ENCODE results near the gene EPG5.
"Not testable (repeated sequence)": the region's sequence is repeated elsewhere in the genome, so short reads cannot be mapped to it uniquely, and the experiment has no call there.

EPG5 gene

DNA sequence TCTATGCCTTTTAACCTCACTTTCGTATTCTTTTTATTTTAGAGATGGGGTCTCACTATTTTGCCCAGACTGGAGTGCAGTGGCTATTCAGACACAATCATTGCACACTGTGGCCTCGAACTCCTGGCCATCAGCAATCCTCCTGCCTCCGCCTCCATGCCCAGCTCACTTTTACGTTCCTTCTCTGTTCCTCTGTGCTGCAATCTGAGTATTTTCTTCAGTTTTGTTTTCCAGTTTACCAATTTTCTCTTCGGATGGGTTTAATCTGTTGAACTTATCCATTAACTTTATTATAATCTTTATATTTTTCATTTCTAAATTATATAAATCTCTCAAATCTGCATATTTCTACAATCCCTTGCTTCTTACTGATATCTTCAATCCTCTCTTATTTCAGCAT, 103.0 kb downstream of the EPG5 start:
- no peak for DNase-seq (ENCODE audit: low read depth)

DNA sequence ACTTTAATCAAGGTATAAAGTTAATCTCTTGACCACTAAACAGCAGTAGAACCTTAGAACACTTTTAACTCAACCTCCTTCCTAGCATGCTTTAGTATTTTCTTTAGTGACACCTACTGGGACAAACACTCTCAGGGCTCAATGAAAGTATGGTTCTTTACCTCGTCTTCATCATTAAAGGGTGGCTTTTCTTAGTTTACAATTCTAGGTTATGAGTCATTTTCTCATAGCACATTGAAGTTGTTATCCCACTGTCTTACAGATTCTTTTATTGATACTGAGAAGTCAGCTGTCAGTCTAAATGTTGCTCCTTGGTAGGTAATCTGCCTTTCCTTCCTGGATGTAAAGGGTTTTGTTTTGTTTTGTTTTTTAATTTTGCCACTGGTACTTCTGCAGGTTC, 103.7 kb downstream of the EPG5 start:
- DNase-seq (ENCODE audit: low read depth), result no peak

DNA sequence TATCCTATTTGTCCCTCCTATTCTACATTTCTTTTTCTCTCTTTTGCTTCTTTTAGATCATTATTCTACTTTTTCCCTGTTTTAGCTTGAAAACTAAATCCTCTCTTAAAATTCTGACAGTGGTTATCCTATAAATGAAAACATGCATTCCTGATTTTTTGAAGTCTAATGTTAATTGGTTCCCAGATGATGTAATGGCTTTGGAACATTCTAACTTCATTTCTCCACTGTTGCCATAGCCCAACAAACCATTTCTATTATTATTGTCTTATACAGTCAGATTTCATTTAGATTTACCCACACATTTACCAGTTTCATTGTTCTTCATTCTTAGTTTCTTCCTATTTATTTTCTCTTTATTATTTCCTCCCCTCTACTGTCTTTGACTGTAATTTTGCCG, 105.2 kb downstream of the EPG5 start:
- DNase-seq (ENCODE audit: low read depth), result no peak

DNA sequence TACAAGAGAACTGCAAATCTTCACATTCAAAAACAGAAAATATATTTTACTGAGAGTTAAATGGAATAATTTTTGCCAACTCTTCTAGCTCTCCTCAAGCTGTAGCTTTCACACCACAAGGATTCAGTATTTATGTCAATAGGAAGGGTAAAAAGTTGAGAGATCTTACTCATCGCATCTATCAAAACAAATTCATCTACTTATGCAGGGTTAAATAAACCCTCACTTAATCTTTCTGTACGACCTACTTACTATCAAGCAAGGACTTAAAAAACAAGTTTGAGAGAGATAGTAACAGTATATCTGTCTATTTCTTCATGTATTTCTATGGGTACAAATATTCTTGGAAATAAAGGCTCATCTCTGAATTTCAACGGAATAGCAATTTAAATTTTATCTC, 106.2 kb downstream of the EPG5 start:
- no peak for DNase-seq (ENCODE audit: low read depth)

DNA sequence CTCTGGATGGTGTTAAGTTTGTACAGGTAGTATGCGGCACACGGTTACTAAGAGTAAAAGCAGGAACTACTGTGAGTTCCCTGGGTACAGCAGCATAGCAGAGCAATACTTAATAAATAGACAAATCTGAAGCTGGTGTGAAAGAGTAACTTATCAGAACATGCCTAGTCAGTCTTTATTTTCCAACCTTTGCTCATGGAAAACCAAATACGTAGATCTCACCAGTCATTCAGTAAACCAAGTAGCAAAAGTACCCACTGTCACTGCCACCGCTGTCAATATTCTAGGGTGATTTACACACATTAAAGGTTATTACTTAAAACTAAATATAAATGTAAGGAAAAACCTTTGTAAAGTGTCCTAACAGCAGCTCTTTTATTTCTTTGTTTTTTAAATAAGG, 106.6 kb downstream of the EPG5 start:
- no peak for DNase-seq (ENCODE audit: low read depth)

DNA sequence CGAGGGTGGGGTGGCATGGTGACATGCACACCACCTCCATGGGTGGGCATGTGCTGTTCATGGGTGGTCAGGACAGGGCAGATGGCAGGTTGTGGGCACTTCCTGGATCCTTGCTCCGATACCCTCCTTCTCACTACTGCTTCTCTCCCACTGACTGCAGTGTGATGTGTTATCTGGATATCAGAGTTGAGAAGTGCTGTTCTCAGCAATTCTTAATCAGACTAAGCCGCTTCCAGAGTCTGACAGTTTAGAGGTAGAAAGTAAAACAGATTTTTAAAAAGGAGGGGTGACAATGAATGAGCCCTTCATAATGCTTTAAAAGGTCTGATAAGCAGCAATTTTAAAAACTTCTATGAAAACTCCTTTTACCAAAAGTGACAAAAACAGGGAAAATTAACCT, 107.8 kb downstream of the EPG5 start:
- DNase-seq (ENCODE audit: low read depth), result no peak

DNA sequence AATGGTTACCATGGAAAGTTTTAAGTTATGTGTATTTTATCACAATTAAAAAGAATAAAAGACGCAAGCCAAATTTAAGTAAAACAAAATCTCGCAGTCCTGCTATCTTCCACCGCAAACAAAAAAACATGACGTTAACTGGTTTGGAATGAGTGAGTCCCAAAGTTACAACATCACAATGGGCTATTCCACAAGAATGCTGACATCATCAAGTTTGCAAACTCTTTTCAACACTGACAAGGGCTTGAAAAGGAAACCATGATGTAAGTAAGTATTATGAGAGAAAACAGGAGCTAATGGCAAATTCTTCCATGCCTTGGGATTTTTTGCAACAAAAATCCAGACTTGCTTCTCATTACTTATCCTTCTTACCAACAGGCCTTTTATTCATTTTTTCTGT, 110.6 kb downstream of the EPG5 start:
- no peak for DNase-seq (ENCODE audit: low read depth)

DNA sequence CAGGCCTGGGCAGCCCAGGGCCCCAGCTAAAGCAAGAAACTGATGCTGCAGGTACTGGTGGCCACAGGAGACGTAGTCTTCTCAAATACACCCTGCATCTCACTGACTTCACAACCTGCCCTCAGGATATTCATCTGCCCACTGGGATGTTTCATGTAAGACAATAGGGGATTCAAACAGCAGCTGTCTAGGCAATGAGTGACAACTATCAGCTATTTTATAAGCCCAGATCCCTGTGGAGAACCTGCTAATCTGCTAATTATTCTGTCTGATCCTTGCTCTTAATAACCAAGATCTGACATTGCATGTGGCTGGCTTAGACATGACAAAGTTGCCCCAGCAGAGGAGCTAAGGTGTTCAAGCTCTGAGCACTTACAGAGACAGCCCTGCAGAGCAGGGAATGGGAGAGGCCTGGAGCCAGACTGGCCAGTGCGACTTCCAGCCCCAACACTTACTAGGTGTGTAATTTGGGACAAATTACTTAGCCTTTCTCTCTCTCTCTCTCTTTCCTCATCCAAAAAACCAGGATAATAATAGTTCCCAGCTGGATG, 113.0 kb downstream of the EPG5 start:
- DNase-seq (ENCODE audit: low read depth), result no peak

DNA sequence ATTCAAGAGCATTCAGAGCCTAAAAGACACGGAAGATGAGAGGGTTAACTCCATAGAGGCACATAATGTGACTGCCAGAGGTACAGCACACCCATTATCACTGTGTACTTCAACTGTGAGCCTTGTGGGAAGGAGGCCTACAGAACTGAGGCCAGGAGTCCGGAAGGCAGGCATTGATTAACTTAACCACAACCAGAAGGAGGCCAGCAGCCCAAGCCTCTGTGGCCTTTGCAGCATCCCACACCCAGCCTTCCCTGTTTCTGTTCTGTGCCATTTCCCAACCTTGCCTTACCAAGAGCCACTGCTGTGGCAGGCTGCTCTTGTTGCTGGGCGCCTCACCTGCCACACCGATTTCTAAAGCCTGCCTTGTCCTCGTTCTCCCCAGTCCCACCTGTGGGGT, 114.5 kb downstream of the EPG5 start:
- no peak for DNase-seq (ENCODE audit: low read depth)

DNA sequence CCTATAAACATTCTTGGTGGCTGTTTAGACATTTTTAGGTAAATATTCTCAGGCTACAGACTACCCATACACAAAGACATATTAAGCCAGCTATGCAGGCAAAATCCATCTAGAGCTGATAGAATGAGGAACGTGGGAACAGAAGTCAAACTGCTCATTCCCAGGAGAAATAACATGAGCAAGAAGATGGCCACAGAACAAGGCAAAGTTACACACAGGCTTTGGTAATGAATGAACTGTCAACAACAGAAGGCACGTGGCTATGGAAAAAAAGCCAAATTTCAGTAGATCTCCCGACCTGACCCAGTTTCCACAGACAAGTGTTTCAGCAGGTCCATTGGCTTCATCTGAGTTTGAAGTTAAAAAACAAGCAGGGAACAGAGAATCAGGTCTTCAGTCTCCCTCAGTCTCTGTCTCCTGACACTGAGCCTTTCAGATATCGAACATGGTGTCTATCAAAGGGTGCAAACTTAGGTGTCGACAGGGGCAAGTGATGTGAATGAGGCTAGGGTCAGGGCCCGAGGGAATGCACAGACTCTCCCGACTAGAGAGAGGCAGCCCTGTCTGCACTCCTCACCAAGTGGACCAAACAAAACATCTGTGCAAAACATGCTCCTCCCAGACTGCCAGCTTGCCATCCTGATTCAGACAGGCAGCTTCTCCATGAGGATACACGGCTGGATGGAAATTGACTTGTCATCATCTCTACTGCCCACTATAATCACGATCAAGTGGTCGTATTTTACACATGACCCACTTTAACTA, 115.8 kb downstream of the EPG5 start:
- no peak for DNase-seq (ENCODE audit: low read depth)

DNA sequence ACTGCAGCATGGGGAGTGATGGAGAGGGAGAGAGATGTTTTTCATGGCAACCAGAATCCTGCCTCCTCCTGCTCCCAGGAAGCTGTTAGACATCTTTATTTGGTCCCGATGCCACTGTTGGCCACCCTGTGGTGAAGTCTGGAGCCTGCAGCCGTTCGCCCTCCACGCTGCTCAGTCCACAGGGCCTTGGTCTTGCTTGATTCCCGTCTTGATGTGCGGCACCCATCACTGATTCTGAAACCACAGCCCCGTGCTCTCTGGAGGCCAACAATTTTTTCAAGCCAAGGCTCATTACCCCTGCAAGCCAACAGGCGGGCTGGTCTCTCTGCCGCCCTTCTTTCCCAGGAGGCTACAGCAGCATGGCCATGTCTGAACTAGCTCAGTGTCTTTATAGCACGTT, 117.1 kb downstream of the EPG5 start:
- no peak for DNase-seq (ENCODE audit: low read depth)

DNA sequence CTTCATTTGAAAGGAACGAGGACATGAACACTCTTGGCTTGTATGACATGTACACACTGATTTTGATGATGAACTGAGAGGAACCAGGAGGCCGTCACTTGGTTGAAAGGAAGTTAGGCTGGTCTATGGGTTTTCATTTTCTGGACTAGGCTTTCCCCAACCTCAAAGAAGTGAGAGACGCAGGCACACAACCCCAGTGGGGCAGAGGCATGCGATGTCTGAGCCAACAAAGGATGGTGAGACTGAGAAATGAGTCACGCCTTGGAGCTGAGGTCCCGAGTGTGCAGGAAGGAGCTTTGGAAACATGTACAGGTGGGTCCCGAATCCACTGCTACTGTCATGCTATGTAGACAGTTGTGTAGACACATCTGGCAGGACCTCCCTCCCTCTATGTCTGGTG, 117.6 kb downstream of the EPG5 start:
- DNase-seq (ENCODE audit: low read depth), result no peak

DNA sequence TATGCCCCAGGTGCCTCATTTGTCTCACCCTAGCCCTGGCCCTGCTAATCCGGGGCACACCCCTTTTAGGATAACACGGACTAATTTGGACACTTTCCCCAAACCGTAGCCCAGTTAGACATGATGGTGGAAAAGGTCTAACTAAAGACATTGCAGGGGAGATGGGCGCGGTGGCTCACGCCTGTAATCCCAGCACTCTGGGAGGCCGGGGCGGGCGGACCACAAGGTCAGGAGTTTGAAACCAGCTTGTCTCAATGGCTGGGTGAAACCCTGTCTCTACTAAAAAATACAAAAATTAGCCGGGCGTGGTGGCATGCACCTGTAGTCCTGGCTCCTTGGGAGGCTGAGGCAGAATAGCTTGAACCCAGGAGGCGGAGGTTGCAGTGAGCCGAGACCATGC, 118.5 kb downstream of the EPG5 start:
- DNase-seq (ENCODE audit: low read depth), result not testable (repeated sequence)

DNA sequence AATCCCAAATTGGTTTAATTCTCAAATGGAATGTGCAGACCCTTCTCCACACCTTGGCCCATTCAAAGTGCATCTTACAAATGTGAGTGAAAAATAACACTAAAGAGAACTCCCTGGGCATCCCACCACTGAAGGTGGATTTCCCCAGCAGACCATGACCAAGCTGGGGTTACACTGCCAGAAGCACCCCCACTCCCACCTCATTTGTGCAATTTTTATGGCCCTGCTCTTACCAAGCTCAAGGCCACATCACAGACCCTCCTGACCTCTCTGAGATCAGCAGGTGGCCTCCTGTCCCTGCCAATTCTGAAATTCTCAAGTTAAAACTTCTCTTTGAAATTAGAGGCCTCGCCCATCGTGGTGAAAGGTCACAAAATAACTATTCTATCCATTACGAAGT, 120.0 kb downstream of the EPG5 start:
- no peak for DNase-seq (ENCODE audit: low read depth)

DNA sequence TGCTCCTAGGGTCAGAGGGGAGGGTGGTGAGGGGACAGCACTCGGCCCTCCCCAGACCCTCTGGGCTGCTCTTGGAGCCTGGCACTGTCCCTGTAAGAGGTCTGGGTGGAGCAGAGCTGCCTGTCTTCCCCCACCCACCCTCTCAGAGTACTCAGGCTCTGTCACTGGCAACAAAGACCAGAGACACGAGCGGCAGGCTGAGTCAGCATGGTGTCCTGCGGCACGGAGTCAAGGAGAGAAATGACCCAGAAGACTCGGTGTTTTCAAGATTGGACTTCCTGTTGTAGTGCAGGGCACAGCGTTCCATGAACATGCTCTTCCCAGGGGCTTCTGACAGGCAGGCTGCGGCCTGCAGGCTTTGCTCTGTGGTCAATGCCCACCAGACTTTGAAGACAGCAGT, 121.7 kb downstream of the EPG5 start:
- DNase-seq (ENCODE audit: low read depth), result no peak

DNA sequence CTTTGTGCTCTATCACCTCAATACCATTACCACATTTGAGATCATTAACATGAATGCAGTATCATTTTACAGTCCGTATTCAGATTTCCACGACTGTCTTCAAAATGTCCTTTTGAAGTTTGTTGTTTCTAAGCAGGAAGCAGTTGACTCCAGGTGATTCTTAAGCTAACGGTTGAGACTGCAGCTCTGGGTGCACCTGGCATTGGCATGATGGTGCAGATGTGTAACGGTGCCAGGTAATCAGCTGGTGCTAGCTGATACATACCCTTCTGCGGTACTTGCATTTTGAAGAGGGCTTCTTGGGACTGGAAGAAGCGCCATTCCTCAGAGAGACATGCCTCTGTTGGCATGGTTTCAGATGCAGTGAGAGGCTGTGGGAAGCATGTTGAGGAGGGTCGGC, 122.2 kb downstream of the EPG5 start:
- DNase-seq (ENCODE audit: low read depth), result no peak

DNA sequence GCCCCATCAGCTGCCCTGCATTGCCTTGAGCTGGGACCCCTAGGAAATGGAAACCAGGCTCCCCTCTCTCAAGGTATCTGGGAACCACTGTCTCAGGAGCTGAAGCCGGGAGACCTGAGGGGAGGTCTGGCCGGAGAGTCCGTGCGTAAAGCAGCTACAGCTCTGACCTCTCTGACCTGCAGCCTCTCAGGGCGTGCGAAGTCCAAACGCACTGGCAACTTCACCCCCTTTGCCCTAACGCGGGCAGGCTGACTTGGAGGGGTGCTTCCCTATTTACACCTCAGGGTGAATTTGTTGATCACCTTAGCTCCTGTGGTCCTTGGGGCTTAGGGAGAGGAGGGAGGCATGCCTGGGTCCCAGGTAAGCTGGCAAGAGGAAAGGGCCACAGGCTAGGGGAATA, 124.1 kb downstream of the EPG5 start:
- DNase-seq (ENCODE audit: low read depth), result no peak

DNA sequence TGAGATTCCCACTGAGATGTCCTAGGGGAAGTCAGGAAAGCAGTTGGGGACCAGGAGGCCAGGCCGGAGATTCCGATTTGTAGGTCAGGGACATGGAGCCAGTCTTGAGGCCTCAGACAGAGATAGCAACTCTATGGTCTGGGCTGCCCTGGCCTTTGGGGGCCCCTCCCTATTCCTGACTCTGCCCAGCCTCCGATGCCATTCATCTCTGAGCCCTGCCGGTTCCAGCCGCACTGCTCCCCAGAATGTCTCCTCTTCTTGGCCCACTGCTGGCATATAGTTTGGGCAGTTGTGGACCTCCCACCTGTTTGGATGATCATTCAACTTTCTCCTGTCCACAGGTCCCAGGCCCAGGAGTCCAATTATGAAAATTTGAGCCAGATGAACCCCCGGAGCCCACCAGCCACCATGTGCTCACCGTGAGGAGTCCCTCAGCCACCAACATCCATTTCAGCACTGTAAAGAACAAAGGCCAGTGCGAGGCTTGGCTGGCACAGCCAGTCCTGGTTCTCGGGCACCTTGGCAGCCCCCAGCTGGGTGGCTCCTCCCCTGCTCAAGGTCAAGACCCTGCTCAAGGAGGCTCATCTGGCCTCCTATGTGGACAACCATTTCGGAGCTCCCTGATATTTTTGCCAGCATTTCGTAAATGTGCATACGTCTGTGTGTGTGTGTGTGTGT, 125.2 kb downstream of the EPG5 start:
- DNase-seq (ENCODE audit: low read depth), result no peak

DNA sequence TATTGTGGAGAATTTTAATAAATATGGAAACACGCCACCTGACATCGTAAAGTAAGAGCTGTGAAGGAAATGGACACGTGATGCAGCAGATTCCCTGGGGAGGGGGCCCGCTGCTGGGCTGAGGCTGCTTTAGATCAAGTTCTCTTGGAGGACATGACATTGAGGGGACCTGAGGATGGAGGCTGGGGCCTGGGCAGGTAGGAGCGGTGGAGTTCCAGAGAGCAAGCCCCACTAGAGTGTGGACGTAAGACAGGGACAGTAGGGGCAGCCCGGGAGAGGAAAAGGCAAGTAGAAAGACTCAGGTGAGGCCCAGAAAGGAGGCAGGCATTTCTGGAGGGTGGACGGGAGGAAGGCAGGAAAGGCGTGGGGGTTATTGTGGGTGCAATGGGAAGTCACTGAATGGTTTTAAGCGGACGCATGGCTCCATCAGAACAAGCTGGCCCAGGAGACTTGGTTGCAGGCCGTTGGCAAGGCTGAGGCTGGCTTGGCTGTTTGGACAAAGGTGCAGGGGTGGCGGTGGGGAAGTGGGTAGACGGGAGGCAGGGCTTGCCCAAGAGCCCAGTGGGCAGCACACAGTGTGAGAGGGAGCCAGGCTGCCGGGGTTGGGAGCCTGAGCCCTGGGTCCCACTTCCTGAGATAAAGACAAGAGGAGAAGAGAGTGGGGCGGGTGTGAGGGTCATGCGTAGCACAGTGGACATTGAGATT, 125.9 kb downstream of the EPG5 start:
- no peak for DNase-seq (ENCODE audit: low read depth)

DNA sequence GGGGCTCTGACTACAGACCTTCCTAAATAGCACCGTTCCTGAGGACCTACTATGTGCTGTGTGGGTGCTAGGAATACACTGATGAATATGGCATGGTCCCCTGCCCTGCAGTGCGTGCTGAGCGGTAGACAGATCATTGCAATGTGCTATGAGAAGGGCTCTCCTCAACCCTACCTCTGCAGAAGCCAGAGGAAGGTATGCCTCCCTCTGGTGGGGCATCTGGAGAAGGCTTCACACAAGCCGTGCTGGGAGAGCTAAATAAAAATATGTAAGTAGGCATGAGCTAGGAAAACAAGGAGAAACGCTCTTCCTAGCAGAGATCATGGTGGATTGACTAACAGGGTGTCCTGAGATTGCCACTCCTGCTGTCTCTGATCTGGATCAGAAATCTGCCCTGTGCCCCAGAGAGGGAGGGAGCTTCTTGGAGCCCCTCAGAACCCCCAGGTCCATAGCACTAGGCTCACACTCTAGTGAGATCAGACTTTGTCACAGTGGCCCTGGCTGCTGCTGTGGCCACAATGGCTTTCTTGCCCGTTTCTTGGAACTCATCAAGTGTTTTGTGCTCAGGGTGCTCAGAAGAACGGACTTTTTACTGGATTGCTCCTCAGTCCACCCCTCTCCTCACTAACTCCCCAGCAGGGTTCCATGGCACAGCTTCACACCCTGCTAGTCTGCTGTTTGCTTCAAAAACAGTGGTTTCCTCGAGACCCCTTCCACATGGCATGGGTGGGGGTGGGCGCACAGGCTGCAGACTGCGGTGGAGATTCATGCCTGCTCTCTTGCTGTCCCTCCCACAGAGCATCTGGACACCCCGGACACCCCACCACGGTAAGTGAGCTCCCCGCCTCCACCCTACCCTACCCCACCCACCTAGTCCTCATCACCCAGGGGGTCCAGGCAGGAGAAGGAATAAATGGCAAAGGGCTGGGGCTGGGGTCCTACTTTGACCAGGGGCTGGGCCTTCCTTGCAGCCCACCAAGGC, 127.4 kb downstream of the EPG5 start:
- DNase-seq (ENCODE audit: low read depth), result no peak

DNA sequence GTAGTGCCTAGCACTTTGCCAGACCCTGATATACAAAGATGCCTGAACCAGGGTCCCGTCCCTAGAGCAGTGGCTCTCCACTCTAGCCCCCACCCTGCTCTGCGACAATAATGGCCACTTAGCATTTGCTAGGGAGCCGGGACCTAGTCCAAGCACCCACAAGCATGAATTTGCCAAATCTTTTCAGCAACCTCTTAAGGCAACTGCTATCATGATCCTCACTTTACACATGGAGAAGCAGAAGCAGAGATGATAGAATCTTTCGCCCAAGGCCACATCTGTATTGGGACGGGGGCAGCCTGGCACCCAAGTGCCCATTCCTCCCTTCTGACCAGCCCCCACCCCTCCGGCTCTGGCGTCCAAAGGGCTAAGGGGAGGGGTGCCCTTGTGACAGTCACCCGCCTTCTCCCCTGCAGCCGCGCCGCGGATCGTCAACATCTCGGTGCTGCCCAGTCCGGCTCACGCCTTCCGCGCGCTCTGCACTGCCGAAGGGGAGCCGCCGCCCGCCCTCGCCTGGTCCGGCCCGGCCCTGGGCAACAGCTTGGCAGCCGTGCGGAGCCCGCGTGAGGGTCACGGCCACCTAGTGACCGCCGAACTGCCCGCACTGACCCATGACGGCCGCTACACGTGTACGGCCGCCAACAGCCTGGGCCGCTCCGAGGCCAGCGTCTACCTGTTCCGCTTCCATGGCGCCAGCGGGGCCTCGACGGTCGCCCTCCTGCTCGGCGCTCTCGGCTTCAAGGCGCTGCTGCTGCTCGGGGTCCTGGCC, 128.6 kb downstream of the EPG5 start:
- DNase-seq (ENCODE audit: low read depth), result no peak

Measured in T-helper 22 cell (primary cell).